ENCODE measurements around the gene NRXN2.

The NRXN2 gene

GRCh38 chr11:64723117-64723906 is at the start of gene NRXN2:
TSS of gene NRXN2 (minus strand) at chr11:64723197. CDS start at chr11:64713699, 9,498 bp downstream.
- peak; percentile 82 for DNase-seq

DNA sequence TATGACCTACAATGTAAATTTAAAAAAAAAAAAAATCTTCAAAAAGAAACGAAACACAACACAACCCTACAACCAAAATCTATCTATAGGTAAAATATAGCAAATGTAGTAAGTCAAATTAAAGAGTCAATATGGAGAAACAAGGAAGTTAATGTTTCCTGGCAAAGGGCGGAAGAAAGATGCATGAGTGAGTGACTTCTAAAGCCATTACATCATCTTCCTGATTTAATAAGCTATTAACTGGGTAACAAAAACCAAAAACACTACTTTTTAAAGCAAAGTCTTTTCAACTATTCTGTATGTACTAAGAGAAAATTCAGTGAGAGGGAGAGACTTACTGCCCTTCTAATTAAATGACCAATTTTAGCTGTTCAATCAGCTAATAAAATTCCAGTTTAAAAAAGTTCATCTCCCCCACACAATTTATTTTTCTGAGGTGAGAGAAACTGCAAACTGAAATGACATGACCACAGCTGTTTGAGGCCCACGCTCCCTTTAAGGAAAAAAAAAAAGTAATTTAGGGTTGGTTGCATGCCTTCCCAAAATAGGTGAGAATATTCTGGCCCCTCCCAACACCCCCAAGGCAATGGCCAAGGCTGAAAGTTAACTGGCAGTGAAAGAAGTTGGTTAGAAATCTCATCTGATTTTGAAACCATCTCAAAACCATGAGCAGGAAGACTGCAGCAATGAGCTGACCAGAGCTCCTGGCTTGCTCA is 49.5 kb upstream of the NRXN2 start:
- DNase-seq, result no peak

DNA sequence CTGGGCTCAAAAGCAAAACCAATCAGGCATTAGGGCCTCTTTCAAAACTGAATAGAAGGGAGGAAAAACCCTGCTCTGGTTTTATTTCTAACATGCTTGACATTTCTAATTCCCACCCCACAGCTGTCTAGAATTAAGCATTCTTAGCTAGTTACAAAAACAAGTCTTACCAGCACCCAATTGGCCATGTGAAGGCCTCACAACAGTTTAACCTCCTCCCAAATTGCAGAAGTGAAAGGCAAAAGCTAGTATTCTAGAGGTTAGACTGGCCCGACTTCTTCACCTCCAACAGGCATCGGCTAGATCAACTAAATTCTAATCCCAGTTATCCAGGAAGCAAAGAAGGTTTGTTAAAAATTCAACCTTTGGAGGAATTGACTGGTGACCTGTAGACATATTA is 48.9 kb upstream of the NRXN2 start:
- no peak for DNase-seq

DNA sequence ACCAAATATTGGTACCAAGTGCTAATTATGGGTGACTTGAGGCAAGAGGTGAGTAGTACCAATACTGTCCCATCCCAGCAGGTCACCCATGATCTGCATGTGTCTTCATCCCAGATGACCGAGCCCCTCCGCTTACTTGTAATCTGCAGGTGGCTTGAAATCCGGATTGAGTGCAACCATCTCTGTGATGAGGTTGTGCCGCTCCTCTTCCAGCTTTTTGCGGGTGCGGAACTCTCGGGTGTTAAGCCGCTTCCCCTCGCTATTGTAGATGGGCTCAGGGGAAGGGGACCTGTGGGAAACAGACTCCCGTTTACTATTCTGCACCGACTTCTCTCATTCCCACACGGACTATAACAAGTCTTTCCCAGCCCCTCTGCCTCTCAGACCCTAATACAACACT is 47.1 kb upstream of the NRXN2 start:
- DNase-seq, result no peak

DNA sequence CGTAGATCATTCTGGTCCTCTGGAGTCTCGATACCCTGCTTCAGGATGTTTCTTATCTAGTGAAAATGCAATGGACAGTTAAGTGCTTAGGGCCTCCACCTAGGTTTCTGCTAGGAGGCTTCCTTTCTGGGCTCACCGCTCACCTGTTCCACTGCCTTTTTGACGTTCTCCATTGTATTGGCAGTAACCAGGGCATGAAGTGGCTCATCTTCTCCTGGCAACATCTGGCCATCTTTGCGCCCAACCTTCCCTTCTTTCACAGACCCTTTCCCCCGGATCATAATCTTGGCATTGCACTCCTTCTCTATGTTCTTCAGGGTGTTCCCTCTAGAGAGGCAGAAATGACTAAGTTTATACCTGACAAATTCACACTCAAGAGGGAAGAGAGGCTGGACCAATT is 46.3 kb upstream of the NRXN2 start:
- no peak for DNase-seq

GRCh38 chr11:64768300-64768694 is 45.3 kb upstream of the NRXN2 start:
- DNase-seq, result no peak

DNA sequence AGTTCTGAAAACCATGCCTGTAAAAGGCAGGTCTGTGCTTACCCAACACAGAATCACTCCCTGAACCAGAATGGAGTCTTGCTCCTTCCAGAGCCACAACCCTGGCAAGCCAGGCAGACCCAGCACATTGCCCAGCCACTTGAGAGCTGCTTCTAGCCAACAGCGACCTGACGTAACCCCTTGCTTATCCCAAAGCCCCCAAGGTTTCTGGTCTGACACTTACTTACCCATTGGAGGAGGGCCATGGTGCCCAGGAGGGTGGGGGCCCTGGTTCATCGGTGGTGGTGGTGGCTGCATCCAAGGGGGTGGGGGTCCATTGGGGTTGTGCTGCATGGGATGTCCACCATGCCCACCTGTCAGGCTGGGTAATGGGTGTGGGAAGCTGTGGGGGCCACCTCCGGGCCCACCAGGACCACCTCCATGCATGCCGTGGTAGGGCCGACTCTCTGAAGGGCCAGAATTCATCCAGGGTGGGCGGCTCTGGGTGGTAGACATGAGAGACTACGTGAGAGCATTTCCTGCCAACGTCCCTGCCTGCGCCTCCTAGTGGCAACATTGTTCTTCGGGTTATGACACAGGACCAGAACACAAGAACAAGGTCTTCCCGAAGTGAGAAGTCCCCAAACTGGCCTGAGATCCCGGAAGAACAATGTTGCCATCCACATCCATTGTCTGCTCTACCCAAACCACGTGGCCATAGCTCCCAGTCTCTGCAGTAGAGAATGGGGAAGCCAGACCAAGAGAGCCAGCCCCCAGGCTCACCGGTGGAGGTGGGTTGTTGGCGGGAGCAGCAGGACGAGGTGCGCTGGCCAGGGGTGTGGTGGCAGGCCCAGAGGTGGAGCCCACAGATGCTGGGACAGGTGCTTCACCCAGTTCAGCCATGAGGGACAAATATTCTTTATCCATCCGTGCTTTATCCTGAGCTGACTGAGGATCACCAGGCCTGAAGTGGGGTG is 44.6 kb upstream of the NRXN2 start:
- peak; percentile 50 for DNase-seq

- DNase-seq, result no peak
These were observed 43.9 kb upstream of the NRXN2 start for GRCh38 chr11:64766881-64767280.

GRCh38 chr11:64765851-64766665 is 43.1 kb upstream of the NRXN2 start:
- no peak for DNase-seq

DNA sequence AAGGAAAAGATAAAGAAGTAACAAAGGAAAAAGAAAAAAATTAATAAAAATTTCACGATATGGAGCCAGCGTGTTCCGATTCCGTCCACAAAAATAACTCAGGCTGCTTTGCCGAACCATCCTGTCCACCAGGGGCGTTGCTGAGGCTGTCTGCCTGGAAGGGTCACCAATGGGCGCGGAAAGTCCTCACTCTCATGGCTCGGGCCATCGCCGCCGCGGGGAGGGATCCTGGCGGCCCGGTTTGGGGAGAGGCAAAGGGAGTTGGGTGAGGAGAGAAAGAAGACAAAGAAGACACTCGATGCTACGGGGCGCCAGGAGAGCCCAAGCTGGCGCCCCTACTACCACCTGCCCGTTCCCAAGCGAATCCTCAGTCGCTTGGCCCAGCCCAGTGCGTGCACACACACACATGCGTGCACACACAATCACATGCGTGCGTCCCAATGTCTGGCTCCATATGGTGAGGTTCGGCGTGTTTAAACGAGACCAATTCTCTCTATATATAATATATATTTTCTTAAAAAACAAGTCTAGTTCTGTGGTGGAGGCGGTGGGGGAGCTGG is 42.4 kb upstream of the NRXN2 start:
- DNase-seq, result no peak

DNA sequence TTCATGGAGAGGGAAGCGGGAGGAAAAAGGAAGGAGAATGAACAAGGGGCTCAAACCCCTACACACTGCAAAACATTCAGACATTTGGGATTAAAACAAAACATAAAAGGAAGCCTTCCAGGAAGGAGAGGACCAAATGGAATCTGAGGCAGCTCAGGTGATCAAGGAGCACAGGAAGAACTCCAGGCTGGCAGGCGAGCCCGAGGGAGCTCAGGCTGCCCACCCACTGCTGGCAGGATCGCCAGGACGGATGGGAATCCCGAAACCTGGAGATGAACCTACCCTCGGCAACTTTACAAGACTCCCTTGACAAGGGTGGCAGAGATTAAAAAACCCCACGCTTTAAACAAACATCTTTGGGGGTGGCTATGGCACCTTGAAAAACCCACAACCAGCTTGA is 41.8 kb upstream of the NRXN2 start:
- no peak for DNase-seq

- no peak for DNase-seq
These were observed 41.1 kb upstream of the NRXN2 start for GRCh38 chr11:64764040-64764611.

DNA sequence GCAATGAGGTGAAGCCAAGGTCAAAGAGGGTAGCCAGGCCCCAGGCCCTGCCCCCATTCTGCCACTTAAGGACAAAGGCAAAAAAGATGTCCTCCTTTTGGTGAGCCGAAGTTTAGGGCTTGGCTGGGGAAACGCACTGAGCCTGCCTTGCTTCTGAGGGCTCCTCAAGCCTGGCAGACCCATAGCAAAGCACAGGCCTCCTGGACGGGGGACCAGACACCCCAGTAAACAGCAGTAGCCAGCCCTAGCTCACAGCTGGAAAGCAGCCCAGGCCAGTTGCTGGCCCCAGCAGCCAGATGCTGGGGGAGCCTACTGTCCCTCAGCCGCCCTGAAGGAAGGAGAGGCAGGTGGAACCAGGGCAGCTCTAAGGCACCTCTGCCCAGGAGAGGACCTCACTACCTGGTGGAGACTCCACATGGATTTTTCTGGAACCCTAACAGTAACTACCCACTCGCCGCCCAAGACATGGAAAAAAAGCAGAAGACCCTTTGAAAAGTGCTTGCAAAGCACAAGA is 40.6 kb upstream of the NRXN2 start:
- DNase-seq, result no peak

DNA sequence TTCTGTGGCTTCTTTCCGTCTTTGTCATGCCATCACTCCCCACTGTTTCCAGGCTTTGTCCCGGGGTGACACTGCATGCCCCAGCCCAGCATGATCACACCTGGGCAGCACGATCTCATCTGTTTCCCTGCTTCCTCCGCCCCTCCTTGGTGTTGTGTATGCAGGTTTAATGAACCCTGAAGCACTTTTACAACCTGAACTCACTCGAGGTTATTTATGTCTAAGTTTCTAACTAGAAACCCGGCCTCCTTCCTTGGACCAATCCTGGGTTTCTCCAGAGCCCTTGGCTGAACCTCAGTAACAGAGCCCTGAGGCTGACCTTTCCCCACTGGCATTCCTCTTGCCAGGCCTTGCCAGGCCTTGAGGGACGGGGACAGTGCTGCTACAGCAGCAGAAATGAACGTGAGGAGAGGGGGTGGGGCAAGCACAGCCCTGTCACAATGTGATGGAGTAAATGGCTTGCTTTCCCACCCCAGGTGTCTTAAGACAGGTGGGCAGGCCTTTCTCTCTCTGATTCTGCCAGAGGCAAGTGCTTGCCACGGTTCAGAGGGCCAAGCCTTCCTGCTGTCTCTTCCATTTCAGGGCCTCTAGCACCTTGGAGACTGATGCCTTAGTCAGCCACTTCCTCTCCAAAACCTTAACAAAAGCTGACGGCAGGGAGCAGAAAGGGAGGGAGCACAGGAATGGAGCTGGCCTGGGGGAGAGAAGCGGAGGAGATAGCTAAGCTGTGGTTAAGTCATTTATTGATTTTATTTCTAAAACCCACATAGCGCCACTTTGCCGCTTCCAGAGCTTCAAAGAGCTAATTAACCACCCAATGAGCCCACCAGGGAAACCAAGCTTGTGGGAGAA is 39.9 kb upstream of the NRXN2 start:
- DNase-seq, result no peak

- no peak for DNase-seq
These were observed 39.3 kb upstream of the NRXN2 start for GRCh38 chr11:64762277-64762673.

DNA sequence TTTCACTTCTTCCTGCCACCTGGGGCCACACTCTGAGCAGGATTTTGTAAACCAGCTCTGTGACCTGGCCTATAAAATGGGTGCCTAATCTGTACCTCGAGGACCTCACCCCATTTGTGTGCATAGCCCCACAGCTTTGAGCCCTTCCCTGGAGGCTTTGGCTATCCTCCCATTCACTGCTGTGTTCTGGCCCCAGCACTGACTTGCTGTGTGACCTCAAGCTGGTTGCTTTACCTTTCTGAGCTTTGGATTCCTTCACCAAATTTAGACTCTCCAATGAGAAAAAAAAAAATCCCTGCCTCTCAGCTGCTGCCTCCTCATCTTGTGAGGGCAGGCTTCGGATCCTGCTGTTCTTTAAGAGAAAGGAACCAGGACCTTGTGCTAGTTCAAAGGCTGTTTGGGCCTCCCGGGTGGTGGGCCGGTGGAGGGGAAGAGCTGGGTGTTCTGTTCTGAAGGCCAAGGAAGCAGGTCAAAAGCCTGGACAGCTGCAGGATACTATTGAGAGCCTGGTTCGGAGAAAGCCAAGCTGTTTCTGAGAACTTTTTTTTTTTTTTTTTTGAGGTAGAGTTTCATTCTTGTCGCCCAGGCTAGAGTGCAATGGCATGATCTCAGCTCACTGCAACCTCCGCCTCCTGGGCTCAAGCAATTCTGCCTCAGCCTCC is 37.9 kb upstream of the NRXN2 start:
- no peak for DNase-seq

DNA sequence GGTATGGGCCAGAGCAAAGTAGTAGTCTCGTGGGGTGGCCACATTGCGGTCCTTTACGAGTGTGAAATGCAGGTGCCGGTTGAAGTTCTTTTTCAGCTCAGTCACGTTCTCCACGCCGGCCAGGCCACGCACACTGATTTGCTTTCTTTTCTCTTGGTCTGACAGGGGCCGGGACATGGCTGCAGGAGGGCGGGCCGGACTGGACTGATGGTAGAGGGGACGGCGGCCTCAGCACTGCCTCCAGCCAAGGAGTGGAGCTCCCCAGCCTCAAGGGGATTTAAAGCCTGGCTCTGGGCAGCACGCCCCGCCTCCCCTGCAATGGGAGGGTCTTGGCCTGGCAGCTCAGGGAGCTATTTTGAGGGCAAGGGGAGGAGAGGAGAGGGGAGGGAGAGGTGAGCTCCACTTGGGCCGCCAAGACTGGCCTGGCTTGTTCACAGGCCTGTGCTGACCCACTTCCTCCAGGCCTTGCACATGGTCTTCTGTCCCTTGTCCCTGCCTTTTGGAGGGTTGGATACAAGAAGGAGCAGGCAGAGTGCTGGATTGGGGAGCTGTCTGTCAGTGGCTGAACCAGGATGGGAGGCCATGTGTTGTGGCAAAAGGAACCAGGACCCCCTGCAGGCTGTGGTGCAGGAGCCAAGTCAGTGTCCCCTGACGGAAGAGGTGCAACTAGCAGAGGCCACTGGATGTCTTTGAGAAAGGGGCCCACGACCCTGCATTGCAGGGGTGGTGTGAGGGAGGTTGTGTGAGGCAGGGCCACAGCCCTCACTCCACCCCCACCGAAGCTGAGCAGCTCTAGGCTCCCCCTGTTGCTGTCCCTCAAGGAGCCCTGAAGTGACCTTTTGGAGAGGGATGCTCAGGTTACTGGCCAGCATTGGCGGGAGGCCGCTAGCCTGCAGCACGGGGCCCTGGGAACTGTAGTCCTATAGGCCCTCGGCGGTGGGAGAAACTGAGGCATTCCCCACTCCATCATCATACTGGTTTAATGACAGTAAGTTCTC is 37.0 kb upstream of the NRXN2 start, which contains the start of gene PYGM:
PYGM (minus strand) TSS at position 253 of the 998 bp plus-strand sequence; CDS start at position 177, 76 bp downstream.
- no peak for DNase-seq

GRCh38 chr11:64759131-64759721 is 36.2 kb upstream of the NRXN2 start:
- no peak for DNase-seq

All from COR-L47 (cell line).